Measurements from ENCODE around the gene PTPRC. TPM values are rescaled to one million over a fixed set of nuclear protein-coding genes. Genes with fewer than 3 reads are reported as not detected.

Gene PTPRC
- total RNA-seq, 2 experiments from 2014 or later, result 689 to 714 TPM

DNA sequence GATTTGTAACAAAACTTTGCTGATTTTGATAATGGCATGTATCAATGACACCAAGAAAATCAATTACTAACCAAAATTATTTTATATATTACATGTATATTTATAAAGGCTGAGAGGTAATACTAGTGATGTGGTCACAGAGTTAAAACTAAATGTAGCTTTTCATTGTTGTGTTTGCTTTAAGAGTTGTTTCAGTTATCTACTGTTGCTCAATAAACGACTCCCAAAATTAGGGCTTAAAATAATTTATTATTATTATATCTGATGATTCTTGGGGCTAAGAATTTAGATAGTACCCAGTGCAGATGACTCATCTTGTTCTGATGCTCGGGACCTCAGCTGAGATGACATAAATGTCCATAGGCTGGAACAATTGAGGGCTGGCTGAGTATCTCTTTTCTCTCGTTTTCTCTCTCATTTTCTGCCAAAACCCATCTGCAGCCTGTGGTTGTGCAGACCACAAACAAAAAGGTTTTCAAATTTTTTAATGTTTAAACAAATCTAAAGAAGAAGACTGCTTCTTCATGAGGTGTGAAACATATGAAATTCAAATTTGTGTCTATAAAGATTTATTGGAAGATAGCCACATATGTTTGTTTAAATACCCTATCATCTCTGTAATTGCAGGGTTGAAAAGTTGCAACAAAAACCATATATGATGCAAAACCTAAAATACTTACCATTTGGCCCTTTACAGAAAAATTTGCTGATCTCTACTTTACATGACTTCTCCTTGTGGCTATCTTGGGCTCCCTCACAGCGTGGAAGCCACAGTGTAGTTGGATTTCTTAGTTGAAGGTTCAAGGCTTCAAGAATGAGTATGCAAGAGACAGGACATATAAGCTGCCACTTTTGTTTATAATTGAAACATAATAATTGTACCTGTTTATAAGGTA, 14.8 kb upstream of the PTPRC start:
- no peaks in the 10 kb centered on the region for H3K27me3 Mint-ChIP-seq (ENCODE audit: low read depth)
- peaks cover 3% of the 10 kb centered on the region for H3K36me3 Mint-ChIP-seq (ENCODE audit: low read depth)
- no peaks in the 10 kb centered on the region for H3K9me3 Mint-ChIP-seq
- intact Hi-C loops (cut with micrococcal nuclease), result loop anchor here (5.0 kb wide), 1 partner anchor 313 kb away; no protein-coding TSS in a partner anchor
- CTCF ChIA-PET, result interaction anchor here (1.4 to 2.0 kb wide), 2 partner anchors 11 to 13 kb away, joined by 4 to 12 read pairs; no protein-coding TSS in a partner anchor
- peaks cover 95% of the 10 kb centered on the region for H3K4me1 Mint-ChIP-seq (ENCODE audit: low read depth)
- DNase-seq, result peak; percentile 30
- H3K4me3 Mint-ChIP-seq, result peak overlapping the region; percentile 25
- H3K27ac Mint-ChIP-seq, result peak overlapping the region; percentile 87

DNA sequence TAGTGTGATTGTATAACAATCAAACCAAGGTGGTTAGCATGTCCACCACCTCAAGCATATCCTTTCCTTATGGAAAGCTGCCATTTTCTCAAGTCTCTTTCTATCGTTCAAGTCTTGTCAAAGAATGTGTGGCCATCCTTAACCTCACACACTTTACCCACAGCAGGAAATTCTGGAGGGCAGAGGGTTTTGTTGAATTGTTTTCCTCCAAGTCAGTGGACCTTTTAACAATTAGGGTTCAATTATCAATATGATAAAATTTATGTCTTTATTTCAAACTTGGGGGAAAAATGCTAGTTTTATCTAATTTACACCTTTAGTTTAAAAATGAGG, 14.2 kb upstream of the PTPRC start:
- Mint-ChIP-seq H3K27me3 (ENCODE audit: low read depth) (no peaks in the 10 kb centered on the region), H3K4me3 (no peak overlapping the region), H3K27ac (peak overlapping the region; percentile 87), H3K4me1 (ENCODE audit: low read depth) (peaks cover 95% of the 10 kb centered on the region), H3K36me3 (ENCODE audit: low read depth) (peaks cover 3% of the 10 kb centered on the region), H3K9me3 (no peaks in the 10 kb centered on the region)
- CTCF ChIA-PET, result interaction anchor here (1.4 to 2.0 kb wide), 2 partner anchors 10 to 14 kb away, joined by 4 to 12 read pairs; no protein-coding TSS in a partner anchor
- intact Hi-C loops (cut with micrococcal nuclease), result loop anchor here (5.0 kb wide), 1 partner anchor 313 kb away; no protein-coding TSS in a partner anchor
- no peak for DNase-seq

DNA sequence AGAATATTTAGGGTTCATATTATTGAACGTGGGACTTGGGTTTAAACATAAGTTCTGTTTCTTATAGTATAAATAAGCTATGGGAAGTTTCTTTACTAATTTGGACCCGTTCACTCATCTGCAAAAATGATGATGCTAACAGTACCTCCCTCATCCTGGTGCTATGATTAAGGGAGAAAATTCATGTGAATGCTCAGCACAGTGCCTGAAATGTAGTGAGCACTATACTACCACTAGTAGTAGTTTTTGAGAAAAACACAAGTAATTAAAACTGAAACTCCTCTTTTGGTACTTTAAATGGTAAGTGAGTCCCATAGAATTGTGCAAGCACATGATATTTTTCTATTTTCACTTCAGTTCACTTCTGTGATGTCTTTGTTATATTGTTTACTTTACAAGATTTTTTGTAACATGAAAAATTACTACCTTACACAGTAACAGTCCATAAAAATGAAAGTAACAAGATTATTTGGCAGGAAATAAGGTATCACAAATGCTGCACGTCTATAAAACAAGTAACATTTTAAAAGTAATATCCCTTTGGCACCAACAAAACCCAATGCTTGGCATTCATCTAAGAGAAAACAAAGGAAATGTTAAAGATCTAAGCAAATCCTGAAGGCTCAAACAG, 11.3 kb upstream of the PTPRC start:
- intact Hi-C loops (cut with micrococcal nuclease), result loop anchor here (1.0 kb wide), 1 partner anchor 9 kb away; no protein-coding TSS in a partner anchor
- DNase-seq, result no peak
- H3K4me1 Mint-ChIP-seq (ENCODE audit: low read depth), result peaks cover 91% of the 10 kb centered on the region
- H3K36me3 Mint-ChIP-seq (ENCODE audit: low read depth), result peaks cover 5% of the 10 kb centered on the region
- H3K27ac Mint-ChIP-seq, result peak overlapping the region; percentile 87
- CTCF ChIA-PET, result no interaction called here
- H3K4me3 Mint-ChIP-seq, result peak overlapping the region; percentile 28
- H3K9me3 Mint-ChIP-seq, result no peaks in the 10 kb centered on the region
- H3K27me3 Mint-ChIP-seq (ENCODE audit: low read depth), result no peaks in the 10 kb centered on the region

DNA sequence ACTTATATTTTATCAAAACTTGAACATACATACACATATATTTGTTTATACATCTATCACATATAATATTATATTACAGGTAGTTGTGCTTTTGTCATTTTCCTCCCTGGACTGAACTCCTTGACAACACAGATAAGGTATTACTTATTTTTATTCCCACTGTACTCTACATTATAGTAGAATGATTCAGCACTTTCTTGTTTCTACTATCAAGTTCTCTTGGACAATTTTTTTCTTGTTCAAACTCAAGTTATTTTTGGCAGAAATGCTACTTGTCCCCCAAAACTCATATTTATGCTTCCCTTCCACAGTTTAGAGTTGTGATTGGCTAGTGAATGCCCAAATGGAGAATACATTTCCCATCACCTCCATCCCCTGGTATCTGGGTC, 10.8 kb upstream of the PTPRC start:
- CTCF ChIA-PET, result no interaction called here
- H3K4me1 Mint-ChIP-seq (ENCODE audit: low read depth), result peaks cover 92% of the 10 kb centered on the region
- peaks cover 2% of the 10 kb centered on the region for H3K9me3 Mint-ChIP-seq
- peak overlapping the region; percentile 87 for H3K27ac Mint-ChIP-seq
- no peaks in the 10 kb centered on the region for H3K27me3 Mint-ChIP-seq (ENCODE audit: low read depth)
- no peak for DNase-seq
- H3K4me3 Mint-ChIP-seq, result peak overlapping the region; percentile 28
- intact Hi-C loops (cut with micrococcal nuclease), result no loop called here
- H3K36me3 Mint-ChIP-seq (ENCODE audit: low read depth), result peaks cover 7% of the 10 kb centered on the region

DNA sequence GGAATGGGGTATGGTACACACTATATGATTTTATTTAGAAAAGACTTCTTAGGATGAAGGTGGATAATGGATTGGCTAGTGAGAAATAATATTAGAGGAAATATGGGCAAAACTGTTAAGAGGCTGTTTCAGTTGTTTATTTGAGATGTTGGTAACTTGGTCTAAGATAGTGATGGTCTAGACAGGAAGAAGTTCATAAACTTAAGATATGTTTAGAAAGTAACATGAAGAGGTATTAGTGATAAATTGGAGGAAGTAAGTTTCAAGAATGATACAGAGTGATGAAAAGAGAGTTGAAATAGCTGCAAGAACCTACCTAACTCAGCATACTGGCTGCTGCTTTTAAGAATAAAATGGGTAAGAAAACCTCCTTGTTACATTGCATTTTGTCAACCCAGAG, 9.2 kb upstream of the PTPRC start:
- Mint-ChIP-seq H3K27ac (peak overlapping the region; percentile 87), H3K4me3 (no peak overlapping the region), H3K4me1 (ENCODE audit: low read depth) (peaks cover 94% of the 10 kb centered on the region), H3K9me3 (peaks cover 6% of the 10 kb centered on the region), H3K36me3 (ENCODE audit: low read depth) (peaks cover 20% of the 10 kb centered on the region), H3K27me3 (ENCODE audit: low read depth) (no peaks in the 10 kb centered on the region)
- intact Hi-C loops (cut with micrococcal nuclease), result no loop called here
- DNase-seq, result no peak
- CTCF ChIA-PET, result no interaction called here

DNA sequence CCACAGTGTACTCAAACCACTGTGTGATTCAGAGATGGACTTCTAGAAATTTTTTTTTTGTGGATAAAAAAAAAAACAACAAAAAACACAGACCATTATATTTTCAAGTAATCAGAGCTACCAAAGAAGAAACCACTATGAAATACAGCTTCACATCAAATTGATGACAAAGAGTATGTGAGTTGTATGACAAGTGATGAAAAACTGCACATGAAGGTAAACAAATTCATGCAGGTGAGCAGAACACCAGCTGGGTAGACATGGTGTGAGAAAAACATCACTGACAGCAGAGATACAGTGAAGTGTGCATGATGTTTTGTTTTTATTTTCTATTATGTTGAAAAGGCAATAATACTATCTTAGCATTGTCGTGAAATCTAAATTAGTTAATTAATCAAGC, 8.0 kb upstream of the PTPRC start:
- CTCF ChIA-PET, result interaction anchor here (0.7 kb wide), 1 partner anchor 12 kb away, joined by 5 read pairs; no protein-coding TSS in a partner anchor
- DNase-seq, result no peak
- H3K4me3 Mint-ChIP-seq, result no peak overlapping the region
- H3K9me3 Mint-ChIP-seq, result peaks cover 6% of the 10 kb centered on the region
- intact Hi-C loops (cut with micrococcal nuclease), result no loop called here
- H3K36me3 Mint-ChIP-seq (ENCODE audit: low read depth), result peaks cover 22% of the 10 kb centered on the region
- H3K27ac Mint-ChIP-seq, result peak overlapping the region; percentile 72
- peaks cover 94% of the 10 kb centered on the region for H3K4me1 Mint-ChIP-seq (ENCODE audit: low read depth)
- H3K27me3 Mint-ChIP-seq (ENCODE audit: low read depth), result no peaks in the 10 kb centered on the region

DNA sequence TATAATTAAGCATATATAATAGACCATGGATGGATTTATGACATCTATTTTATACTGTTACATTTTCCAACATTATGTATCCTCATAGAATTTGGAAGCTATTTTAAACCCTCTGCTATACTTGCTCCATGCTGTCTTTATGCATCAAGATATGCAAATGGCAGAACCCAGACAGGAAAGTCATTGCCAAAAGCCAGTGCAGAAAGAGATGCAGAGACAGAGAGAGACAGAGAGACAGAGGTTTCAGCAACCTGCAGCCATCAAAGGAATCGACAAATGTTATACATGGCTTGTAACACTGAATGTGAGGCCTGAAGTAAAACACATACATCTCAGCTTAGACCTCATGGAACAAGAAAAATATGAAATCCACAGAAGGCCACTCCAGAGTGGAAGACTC, 7.5 kb upstream of the PTPRC start:
- CTCF ChIA-PET, result interaction anchor here (0.6 to 0.7 kb wide), 2 partner anchors 12 to 117 kb away, joined by 4 to 5 read pairs; no protein-coding TSS in a partner anchor
- Mint-ChIP-seq H3K36me3 (ENCODE audit: low read depth) (peaks cover 21% of the 10 kb centered on the region), H3K27ac (peak overlapping the region; percentile 72), H3K27me3 (ENCODE audit: low read depth) (no peaks in the 10 kb centered on the region), H3K9me3 (peaks cover 6% of the 10 kb centered on the region), H3K4me1 (ENCODE audit: low read depth) (peaks cover 93% of the 10 kb centered on the region), H3K4me3 (no peak overlapping the region)
- intact Hi-C loops (cut with micrococcal nuclease), result no loop called here
- no peak for DNase-seq

DNA sequence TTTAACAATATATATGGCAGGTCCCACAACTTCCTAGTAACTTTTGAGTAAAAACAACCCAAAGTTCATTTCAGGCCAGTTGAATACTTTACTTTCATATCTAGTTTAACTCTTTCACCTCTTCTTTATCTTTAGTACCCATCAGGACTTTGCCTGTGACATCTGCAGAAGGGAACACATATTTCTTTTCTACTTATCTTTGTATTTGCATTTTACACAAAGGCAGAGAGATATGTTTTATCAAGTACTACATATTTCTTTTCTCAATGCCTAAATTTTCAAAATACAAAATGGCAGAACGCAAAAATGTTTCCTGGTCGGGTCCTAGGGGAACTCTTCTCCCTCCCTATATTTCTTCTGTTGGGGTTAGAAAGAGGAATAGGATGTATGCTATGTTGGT, 6.8 kb upstream of the PTPRC start:
- H3K27me3 Mint-ChIP-seq (ENCODE audit: low read depth), result no peaks in the 10 kb centered on the region
- H3K4me3 Mint-ChIP-seq, result peak overlapping the region; percentile 10
- DNase-seq, result no peak
- intact Hi-C loops (cut with micrococcal nuclease), result no loop called here
- H3K27ac Mint-ChIP-seq, result peak overlapping the region; percentile 72
- H3K9me3 Mint-ChIP-seq, result peaks cover 6% of the 10 kb centered on the region
- H3K4me1 Mint-ChIP-seq (ENCODE audit: low read depth), result peaks cover 93% of the 10 kb centered on the region
- CTCF ChIA-PET, result interaction anchor here (0.6 kb wide), 1 partner anchor 116 kb away, joined by 4 read pairs; no protein-coding TSS in a partner anchor
- H3K36me3 Mint-ChIP-seq (ENCODE audit: low read depth), result peaks cover 23% of the 10 kb centered on the region

DNA sequence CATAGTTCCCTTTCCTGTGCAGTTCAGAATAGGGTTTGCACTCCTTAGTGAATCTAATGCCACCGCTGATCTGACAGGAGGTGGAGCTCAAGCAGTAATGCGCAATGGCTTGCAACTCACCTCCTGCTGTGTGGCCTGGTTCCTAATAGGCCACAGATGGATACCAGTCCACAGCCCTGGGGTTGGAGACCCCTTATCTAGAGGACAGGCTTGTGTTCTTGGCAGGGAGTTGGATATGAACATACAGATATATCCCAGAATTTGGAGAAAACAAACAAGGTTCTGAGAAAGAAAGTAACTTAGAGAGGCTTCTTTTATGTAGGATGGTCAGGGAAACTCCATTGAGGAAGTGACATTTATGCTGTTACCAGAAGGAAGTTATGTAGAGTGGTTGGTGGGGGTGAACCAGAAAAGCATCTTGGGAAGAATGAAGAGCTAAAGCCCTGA, 5.1 kb upstream of the PTPRC start:
- H3K9me3 Mint-ChIP-seq, result peaks cover 6% of the 10 kb centered on the region
- H3K4me3 Mint-ChIP-seq, result peak overlapping the region; percentile 52
- DNase-seq, result peak; percentile 33
- peaks cover 25% of the 10 kb centered on the region for H3K36me3 Mint-ChIP-seq (ENCODE audit: low read depth)
- no peaks in the 10 kb centered on the region for H3K27me3 Mint-ChIP-seq (ENCODE audit: low read depth)
- peak overlapping the region; percentile 100 for H3K27ac Mint-ChIP-seq
- H3K4me1 Mint-ChIP-seq (ENCODE audit: low read depth), result peaks cover 87% of the 10 kb centered on the region
- CTCF ChIA-PET, result interaction anchor here (0.6 to 2.2 kb wide), 4 partner anchors 9 to 113 kb away, joined by 3 to 12 read pairs (median 4); no protein-coding TSS in a partner anchor
- intact Hi-C loops (cut with micrococcal nuclease), result no loop called here

DNA sequence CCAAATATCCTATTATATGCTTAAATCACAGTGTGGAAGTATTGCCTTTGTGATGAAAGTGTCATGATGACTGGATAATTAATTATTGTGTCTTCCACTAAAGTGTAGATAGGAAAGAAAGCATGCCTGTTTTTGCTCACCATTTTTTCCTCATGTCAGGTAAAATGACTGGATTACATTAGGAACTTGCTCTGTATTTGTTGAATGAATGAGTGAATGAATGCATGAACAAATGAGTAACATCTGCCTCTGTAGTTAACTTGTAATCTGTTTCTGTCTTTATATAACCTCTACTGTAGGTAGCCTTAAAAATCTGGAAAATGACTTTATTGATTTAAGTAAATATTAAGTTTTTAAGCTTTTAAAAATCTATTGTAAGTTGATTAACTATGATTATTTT, 2.9 kb upstream of the PTPRC start:
- Mint-ChIP-seq H3K4me1 (ENCODE audit: low read depth) (peaks cover 72% of the 10 kb centered on the region), H3K27ac (peak overlapping the region; percentile 100), H3K9me3 (peaks cover 6% of the 10 kb centered on the region), H3K36me3 (ENCODE audit: low read depth) (peaks cover 39% of the 10 kb centered on the region), H3K27me3 (ENCODE audit: low read depth) (no peaks in the 10 kb centered on the region), H3K4me3 (no peak overlapping the region)
- intact Hi-C loops (cut with micrococcal nuclease), result loop anchor here (1.0 kb wide), 3 partner anchors 9 to 22 kb away; no protein-coding TSS in a partner anchor
- CTCF ChIA-PET, result interaction anchor here (0.9 to 3.1 kb wide), 4 partner anchors 11 to 113 kb away, joined by 3 to 23 read pairs (median 3); no protein-coding TSS in a partner anchor
- DNase-seq, result no peak

DNA sequence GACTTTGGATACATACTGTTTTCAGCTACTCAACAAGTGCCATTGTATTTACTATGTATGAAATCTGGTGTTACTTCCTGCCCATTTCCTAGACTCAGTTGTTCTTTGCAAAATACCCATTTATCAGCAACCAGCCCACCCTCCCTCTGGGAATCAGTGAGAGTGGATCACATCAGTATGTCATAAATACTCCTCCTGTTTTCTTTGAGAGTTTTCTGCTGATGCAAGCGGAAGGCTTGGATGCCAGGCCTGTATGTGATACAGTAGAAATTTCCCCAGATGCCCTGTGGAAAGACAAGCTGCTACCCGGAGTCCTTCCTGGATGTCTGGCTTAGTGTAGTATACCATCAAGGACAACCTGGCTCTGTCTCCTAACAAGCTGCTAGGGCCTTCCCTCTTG, 2.4 kb upstream of the PTPRC start:
- no peaks in the 10 kb centered on the region for H3K27me3 Mint-ChIP-seq (ENCODE audit: low read depth)
- peak; percentile 43 for DNase-seq
- CTCF ChIA-PET, result interaction anchor here (0.5 to 3.1 kb wide), 5 partner anchors 10 to 113 kb away, joined by 3 to 23 read pairs (median 3); no protein-coding TSS in a partner anchor
- H3K4me1 Mint-ChIP-seq (ENCODE audit: low read depth), result peaks cover 68% of the 10 kb centered on the region
- intact Hi-C loops (cut with micrococcal nuclease), result loop anchor here (1.0 kb wide), 3 partner anchors 9 to 22 kb away; no protein-coding TSS in a partner anchor
- peak overlapping the region; percentile 62 for H3K4me3 Mint-ChIP-seq
- peaks cover 41% of the 10 kb centered on the region for H3K36me3 Mint-ChIP-seq (ENCODE audit: low read depth)
- peak overlapping the region; percentile 100 for H3K27ac Mint-ChIP-seq
- H3K9me3 Mint-ChIP-seq, result peaks cover 6% of the 10 kb centered on the region

DNA sequence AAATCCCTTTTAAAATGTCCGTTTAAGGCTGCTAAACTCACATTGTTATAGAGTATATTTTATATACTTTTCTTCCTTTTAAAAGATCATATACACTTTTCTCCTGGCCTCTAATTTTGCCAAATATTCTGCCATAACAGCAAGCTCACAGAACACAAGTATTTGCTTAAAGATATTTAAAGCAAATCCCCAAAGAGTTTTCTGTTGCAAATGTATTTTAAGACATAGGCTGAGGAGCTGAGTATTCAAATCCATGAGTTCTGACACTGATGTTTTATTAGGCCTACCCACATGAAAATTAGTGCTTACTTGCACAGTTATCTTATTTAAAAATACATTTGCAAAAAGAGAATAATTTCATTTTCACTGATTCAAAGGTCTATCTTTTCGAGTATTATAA, 1.7 kb upstream of the PTPRC start:
- intact Hi-C loops (cut with micrococcal nuclease), result no loop called here
- peaks cover 62% of the 10 kb centered on the region for H3K4me1 Mint-ChIP-seq (ENCODE audit: low read depth)
- CTCF ChIA-PET, result interaction anchor here (0.5 to 3.1 kb wide), 5 partner anchors 11 to 169 kb away, joined by 3 to 23 read pairs (median 3); no protein-coding TSS in a partner anchor
- DNase-seq, result no peak
- H3K27ac Mint-ChIP-seq, result peak overlapping the region; percentile 100
- no peaks in the 10 kb centered on the region for H3K27me3 Mint-ChIP-seq (ENCODE audit: low read depth)
- H3K4me3 Mint-ChIP-seq, result peak overlapping the region; percentile 73
- H3K36me3 Mint-ChIP-seq (ENCODE audit: low read depth), result peaks cover 46% of the 10 kb centered on the region
- peaks cover 6% of the 10 kb centered on the region for H3K9me3 Mint-ChIP-seq
